HG03558 (cell line): Measurements from ENCODE around the gene RAD51B.
"Not testable (repeated sequence)": the region's sequence is repeated elsewhere in the genome, so short reads cannot be mapped to it uniquely, and the experiment has no call there.

Experiments
- ATAC-seq: cut with Tn5 transposase; IDR thresholded peaks from one replicate; pipeline ENCODE4 v1.9.1; 2021; ENCODE audit warnings: moderate number of reproducible peaks; ENCODE audit not compliant: unreplicated experiment; ENCODE audit errors: extremely low read depth

RAD51B gene

DNA sequence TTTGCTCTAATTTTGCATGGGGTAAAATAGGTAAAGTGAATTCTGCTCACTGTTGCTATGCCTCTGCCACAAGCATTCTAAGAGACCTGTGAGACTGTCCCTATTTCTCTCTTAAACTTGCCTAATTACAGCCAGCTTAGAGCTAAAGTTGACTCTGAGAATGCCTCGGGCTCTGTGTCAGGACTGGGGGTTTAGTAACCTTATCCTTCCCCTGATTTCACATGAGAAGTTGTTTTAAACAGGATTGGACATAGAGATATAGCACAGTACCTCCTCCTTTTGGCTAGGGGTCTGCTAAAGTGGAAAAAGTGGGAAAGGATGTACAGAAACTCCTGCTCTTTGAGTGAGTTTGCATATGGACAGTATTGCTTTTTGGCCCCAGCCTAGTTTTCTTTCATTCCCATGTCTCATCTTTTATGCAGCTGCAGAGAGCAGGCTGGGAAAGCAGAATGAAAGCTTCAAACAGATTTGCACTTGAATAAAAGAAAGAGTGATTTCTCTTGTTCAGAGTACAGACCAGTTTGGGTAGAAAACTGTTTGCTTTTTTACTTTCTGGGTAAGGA is 122.0 kb downstream of the RAD51B start:
- ATAC-seq, result no peak

DNA sequence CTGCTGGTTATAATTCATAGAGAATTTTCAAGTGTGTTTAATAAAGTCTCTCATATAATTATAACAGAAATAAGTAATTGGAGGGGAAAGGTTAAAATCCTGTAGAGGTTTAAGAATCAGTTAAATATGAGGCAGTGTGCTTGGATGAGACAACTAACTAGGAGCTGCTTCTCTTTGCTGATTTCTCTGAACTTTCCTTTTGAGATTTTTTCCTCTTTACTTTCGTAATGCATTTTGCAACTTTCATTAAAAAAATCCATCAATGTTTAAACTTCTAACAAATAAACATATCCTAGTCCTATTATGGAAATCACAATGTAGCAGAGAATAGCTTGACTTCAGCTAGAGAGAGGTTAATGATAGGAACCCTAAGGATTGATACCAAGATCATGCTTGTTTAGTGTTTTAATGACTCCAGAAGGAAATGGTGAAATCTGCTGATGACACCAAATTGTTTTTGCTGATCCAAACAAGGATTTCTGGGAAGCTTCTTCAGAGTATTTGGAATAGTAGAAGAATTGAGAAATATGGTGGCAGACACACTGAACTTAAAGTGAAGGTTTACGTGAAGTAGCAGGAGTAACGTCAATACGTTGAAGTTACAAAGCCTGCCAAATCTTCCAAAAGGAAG is 122.6 kb downstream of the RAD51B start:
- ATAC-seq, result no peak

DNA sequence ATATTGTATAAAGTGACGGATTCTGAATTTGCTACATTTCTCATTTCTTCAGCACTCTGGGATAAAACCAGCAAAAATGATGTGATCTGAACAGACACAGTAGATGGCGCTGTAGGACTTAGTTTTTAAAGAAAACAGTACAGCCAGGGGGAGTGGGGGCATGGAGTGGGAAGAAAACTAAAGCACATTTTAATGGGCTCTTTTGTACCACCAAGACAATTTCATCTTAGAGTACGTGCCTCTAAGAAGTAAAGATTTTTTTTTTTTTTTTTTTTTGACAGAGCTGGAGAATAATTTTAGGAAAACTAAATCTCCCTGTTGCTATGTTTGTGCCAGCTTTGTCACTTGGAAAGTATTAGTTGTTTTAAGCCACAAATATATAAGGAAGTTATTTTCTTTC is 124.4 kb downstream of the RAD51B start:
- ATAC-seq, result no peak

DNA sequence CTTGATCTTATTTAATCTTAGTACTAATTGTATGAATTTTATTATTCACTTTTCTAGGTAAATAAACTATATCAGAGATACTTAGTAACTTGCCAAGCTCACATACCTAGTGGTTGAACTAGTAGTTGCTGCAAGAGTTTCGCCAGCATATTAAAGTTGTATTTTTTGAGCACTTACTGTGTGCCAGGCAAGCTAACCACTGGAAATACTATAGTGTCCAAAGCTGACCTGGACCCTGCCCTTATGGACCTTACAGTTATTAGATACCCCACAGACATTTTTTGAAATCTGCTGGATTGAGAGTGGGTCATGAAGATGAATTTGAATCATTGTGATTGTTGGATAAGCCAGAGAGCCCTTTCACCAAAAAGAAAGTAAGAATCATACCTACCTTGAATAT is 125.0 kb downstream of the RAD51B start:
- no peak for ATAC-seq

DNA sequence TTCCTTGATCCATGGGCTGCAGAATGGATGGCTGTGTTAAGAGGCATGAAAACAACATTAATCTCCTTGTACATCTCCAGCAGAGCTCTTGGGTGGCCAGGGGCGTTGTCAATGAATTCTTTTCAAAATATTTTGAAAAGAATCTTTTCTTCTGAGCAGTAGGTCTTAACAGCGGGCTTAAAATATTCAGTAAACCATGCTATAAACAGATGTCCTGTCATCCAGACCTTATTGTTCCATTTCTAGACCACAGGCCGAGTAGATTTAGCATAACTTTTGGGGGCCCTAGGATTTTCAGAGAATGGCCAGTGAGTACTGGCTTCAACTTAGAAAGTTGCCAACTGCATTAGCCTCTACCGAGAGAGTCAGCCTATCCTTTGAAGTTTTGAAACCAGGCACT is 130.2 kb downstream of the RAD51B start:
- no peak for ATAC-seq

DNA sequence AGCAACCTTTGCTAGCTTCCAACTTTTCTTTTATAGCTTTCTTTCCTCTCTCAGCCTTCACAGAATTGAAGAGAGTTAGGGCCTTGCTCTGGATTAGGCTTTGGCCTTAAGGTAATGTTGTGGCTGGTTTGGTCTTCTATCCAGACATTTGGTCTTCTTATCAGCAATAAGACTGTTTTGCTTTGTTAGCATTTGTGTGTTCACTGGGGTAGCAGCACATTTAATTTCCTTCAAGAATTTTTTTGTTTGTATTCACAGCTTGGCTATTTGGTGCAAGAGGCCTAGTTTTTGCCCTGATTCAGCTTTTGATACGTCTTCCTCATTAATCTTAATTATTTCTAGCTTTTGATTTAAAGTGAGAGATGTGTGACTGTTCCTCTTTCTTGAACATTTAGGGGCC is 130.8 kb downstream of the RAD51B start:
- ATAC-seq, result no peak

DNA sequence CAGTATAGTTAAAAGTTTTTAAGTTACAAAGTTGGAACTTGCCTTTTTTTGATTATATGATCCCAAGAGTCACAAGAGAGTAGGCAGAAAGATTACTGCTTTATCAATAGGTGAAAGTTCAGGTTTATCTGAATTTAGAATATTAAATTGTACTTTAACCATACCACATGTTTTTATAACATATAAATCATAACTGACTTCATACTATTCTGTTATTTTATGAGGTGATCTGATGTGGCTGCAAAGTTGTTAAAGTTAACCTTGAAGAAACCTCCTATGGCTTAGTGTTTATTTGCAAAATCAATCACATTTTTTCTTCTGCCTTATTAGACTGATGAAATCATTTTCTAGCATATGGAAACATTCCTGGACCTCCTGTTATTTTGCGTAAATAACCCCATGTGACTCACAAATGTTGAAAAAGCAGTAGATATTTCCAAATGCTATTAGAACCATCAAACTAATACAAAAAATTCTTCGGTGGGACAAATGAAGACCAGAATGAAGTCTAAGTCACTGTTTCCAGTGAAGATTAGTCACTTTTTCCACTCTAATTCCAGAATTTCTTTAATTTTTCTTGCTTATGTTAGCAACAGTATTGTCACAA is 132.1 kb downstream of the RAD51B start:
- no peak for ATAC-seq

DNA sequence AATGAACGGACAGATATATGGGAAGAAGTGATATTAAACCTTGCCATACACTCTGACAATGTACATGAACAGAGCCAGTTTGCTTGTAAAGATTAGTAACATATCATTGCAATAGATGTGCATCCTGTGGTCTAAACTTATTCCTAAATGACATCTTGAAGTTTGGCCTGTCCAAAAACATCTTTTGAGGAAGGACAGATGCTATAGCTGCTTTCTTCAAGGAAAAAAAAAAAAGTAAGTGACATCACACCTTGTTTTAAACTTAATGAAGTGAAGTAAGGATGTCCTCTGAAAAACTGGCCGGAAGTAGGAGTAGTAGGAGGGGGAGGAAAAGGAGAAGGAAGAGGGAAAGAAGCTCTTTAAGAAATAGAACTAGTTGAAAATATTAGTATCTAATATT is 132.8 kb downstream of the RAD51B start:
- ATAC-seq, result no peak

DNA sequence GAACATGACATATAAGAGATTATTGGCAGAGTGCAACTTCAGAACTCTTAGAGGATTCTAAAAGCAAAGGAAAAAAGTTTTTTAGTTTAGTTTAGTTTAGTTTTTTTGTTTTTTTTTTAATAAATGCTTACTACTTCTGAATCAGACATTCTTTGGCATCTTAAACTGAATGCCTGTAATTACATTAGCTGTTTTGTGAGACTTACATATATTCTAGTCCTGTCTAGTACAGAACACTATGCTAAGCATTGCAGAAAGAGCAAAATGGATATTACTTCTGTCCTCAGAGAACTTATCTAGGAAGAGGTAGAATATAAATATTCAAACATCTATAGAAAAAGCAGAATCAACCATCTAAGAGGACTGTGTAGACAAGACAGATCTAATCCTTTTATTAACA is 133.2 kb downstream of the RAD51B start:
- no peak for ATAC-seq

DNA sequence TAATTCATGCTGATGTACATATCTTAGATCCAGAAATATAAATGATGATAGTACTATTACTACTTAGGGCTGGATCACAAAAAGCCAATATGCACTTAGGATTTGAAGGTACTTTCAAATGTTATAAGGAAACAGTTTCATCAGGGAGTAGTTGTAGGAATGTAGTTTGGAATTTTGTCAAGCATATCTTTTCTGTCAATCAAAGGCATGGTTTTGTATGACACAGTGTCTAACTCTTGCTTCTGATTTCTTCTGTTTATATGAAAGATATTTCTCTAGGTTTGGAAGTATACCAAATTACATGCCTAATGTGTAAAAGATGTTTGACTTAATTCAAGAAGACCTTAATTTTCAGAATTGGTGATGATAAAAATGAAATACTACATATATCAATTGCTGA is 135.7 kb downstream of the RAD51B start:
- no peak for ATAC-seq

DNA sequence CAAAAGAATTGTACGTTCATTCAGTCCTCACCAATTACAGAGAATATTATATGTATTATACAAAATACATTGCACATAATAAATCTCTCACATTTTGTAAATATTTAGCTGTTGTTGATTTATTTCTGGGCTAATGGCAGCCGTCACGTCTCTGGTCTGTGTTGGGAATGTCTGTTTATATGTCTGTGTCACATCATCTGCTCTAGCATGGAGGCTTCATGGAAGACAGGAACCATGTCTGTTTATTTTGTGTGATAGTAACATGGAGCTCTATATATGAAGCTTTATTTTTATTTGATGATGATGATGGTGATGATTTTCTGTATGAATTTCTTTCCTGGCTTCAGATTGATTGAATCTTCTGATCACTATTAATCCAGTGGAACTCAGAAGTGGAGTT is 138.4 kb downstream of the RAD51B start:
- no peak for ATAC-seq

DNA sequence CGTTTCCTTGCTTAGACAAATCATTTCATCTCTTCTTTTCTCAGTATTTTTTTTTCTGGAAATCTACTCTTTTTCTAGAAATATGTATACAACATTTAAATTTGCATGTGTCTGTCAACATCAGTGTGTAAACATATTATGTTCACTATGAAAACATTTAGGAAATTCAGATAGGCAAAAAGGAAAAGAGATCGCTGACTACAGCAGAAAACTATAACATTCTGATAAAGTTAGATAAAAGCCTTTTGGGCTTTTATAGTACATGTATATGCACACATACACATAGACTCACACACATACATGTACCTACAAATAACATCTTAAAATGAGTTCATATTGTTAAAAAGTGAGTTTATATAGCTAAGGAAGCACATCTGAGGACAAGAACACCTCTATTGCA is 142.1 kb downstream of the RAD51B start:
- ATAC-seq, result no peak

DNA sequence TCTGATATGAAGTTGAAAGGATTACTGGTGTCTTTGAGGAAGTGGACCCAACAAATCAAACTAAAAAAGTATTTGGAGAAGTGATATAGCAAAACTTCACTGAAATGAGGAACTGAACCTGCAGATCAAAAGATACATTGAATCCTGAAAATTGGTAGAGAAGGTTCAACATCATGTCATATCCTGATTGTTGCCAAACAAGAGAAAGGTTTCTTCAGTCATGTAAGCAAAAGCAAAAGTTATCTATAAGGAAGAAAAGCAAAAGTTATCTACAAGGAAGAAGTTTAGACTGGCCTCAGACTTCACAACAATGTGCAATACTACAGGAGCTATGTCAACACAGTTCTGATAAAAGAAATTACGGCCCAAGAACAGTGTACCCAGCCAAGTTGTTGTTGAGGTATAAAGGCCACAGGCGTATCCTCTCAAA is 142.7 kb downstream of the RAD51B start:
- no peak for ATAC-seq

DNA sequence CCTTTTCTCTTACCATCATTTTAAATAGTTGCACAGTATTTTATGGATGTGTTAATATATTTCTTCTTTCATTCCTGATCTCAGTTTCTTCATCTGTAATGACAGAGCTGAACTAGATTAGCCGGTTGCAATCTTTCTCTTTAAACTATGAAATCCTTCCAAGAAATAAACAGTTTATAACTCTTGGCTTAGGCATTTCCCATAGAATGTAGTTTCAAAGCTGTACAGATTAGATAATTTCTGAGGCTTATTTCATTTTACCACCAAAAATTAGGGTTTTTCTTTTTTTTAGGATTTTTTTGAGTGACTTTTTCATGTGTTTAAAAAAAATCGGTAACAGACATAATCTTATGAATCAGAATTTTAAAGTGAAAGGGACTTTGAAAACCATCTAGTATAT is 144.0 kb downstream of the RAD51B start:
- no peak for ATAC-seq

DNA sequence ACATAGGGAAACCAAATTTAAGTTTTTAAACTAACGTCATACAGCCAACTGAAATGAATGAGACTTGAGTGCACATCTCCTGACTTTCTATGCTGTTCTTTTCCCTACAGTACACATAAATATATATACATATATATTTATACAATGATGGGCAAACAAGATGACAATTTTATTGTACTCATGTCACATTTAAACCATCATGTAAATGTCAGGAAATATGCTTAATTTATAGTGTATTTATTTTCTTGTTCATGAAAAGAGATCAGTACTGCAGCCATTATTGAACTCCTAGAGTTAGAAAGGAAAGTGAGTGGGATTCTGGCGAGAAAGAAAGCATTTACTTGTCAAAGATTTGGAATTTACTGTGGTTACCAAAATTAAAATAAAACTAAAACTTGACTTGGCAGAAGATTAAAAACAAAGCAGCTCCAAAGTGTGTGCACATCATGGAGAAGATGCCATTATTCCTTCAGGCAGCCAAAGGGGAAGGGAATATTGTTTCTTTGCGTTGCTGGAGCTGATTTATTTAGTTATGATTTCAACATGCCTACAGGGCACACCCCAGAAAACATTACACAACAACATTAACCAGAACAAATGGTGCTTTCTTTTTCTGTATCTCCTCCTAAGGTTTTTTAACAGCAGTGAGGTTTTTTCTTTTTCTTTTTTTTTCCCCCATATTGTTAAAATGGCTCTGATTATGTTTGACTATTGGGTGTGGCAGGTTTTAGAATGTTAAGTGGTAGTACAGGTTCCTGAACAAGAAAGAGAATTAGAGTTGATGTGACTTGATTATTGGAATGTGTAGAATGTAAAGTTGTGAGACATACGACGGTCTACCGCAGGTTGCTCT is 144.6 kb downstream of the RAD51B start:
- no peak for ATAC-seq

DNA sequence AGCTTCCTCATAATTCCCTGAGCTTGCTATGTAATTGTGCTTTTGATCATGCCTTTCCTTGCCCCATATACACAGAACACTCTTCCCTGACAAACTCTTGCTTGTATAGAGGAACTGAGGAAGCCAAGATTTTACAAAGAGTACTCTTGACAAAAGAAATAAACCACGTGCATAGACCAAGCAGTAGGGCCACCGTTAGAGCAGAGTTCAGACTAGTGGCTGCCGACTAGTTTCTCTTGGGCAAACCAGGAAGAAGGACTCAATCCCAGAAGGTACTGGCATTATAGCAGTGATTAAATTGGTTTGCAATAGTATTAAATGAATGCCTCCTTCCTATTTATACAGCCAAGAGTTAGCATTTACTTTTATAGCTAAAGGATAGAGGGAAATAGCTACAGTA is 146.1 kb downstream of the RAD51B start:
- no peak for ATAC-seq

DNA sequence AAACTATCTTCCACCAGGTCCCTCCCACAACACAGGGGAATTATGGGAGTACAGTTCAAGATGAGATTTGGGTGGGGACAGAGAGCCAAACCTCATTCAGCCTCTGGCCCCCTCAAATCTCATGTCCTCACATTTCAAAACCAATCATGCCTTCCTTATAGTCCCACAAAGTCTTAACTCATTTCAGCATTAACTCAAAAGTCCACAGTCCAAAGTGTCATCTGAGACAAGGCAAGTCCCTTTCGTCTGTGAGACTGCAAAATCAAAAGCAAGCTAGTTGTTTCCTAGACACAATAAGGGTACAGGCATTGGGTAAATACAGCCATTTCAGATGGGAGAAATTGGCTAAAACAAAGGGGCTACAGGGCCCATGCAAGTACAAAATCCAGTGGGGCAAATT is 147.6 kb downstream of the RAD51B start:
- no peak for ATAC-seq

DNA sequence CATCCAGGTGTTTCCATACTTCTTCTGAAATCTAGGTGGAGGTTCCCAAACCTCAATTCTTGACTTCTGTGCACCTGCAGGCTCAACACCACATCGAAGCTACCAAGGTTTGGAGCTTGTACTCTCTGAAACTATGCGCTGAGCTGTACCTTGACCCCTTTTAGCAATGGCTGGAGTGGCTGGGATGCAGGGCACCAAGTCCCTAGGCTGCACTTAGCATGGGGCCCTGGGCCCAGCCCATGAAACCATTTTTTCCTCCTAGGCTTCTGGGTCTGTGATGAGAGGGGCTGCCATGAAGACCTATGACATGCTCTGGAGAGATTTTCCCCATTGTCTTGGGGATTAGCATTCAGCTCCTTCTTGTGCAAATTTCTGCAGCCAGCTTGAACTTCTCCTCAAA is 148.4 kb downstream of the RAD51B start:
- not testable (repeated sequence) for ATAC-seq

DNA sequence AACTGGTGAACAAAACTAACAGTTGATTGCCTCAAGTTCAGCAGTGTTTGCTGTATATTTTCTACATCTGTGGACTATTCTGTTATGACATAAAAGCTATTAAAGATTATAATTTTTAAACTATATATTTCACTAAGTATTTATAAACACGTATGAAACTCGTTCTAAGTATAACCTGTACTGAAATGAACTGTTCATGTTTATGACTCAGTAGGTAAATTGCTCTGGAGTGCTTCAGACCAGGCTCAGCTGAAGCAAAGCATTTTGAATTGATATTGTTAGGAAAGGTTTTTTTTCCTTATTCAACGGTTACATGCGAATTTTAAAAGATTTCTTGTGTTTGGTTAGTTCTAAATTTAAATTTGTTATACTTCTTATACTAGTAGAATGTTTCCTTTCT is 151.3 kb downstream of the RAD51B start:
- no peak for ATAC-seq

DNA sequence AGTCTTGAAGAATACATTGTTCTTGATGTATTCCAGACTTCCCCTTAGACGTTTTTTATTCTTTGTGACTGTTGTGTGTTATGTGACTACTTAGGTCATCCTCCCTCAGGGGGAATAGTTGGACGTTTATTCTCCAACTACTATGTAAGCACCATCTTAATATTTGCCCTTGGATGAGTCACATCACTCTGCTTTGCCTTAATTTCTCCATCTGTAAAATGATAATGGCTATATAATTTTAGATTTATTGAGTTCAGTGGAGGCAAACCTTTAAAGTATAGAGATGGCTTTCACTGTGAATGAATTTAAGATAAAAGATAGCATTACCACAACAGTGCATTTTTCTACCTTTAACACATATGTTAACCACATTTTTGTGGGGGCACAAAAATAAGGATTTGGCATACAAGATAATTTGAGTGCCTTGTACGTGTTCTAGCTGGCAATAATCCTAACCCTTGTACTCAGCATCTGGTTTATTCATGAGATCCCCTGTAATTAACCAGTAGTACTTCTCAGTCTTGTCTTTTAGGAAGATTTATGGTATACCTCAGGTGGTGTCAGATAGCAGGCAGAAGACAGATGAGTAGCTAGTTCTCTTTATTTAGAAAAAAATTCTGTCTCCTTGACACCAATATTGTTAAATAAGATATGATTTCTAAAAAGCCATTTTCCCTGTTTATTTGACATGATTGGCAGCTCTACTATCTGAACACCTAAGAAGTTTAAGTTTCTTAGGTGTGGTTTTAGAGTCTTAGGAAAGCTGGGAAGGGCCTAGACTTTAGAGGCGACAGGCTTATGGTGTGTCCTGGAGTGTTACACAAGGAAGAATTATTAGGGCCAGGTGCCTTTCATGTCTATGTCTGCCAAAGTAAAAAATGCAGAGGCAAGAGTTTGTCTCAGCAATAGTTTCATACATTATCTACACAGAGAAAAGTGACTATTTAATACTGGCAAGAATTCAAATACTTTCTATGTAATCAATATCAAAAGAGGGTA is 152.3 kb downstream of the RAD51B start:
- ATAC-seq, result no peak
